ENCODE results near the gene ARHGAP26. TPM values are rescaled to one million over a fixed set of nuclear protein-coding genes. Genes with fewer than 3 reads are reported as not detected.

ARHGAP26 gene
- total RNA-seq, 1 donor from 2014 or later, result 35.4 TPM

- H3K4me1 ChIP-seq, result no peaks in the 10 kb centered on the region
- H3K36me3 ChIP-seq, result no peaks in the 10 kb centered on the region
- H3K27ac ChIP-seq, result no peak overlapping the region
- DNase-seq (no peak), ATAC-seq (no peak)
- no peak overlapping the region for H3K4me3 ChIP-seq
- no peaks in the 10 kb centered on the region for H3K27me3 ChIP-seq
- intact Hi-C loops (cut with DNase I), result no loop called here
- TF ChIP-seq CTCF (IDR thresholded peaks at IDR 0.05), result no peak
- no peaks in the 10 kb centered on the region for H3K9me3 ChIP-seq
These were observed 199.0 kb downstream of the ARHGAP26 start for GRCh38 chr5:142969186-142969585.

GRCh38 chr5:142969624-142970439 lies 199.7 kb downstream of the ARHGAP26 start:
- H3K9me3 ChIP-seq, result no peaks in the 10 kb centered on the region
- H3K4me3 ChIP-seq, result no peak overlapping the region
- no peak for ATAC-seq
- H3K27ac ChIP-seq, result peak overlapping the region; percentile 7
- DNase-seq, result no peak
- H3K36me3 ChIP-seq, result no peaks in the 10 kb centered on the region
- no peak for TF ChIP-seq CTCF (IDR thresholded peaks at IDR 0.05)
- no peaks in the 10 kb centered on the region for H3K27me3 ChIP-seq
- no peaks in the 10 kb centered on the region for H3K4me1 ChIP-seq
- intact Hi-C loops (cut with DNase I), result no loop called here

- no peak for TF ChIP-seq CTCF (IDR thresholded peaks at IDR 0.05)
- H3K36me3 ChIP-seq, result no peaks in the 10 kb centered on the region
- DNase-seq (no peak), ATAC-seq (no peak)
- no peaks in the 10 kb centered on the region for H3K27me3 ChIP-seq
- intact Hi-C loops (cut with DNase I), result no loop called here
- H3K4me1 ChIP-seq, result peaks cover 3% of the 10 kb centered on the region
- no peak overlapping the region for H3K27ac ChIP-seq
- no peak overlapping the region for H3K4me3 ChIP-seq
- H3K9me3 ChIP-seq, result no peaks in the 10 kb centered on the region
These were observed 200.4 kb downstream of the ARHGAP26 start for GRCh38 chr5:142970440-142971030.

GRCh38 chr5:142971303-142972013 lies 201.3 kb downstream of the ARHGAP26 start:
- peak overlapping the region; percentile 14 for H3K27ac ChIP-seq
- H3K27me3 ChIP-seq, result no peaks in the 10 kb centered on the region
- ATAC-seq (no peak), DNase-seq (no peak)
- intact Hi-C loops (cut with DNase I), result no loop called here
- H3K4me3 ChIP-seq, result no peak overlapping the region
- no peaks in the 10 kb centered on the region for H3K9me3 ChIP-seq
- no peaks in the 10 kb centered on the region for H3K36me3 ChIP-seq
- TF ChIP-seq CTCF (IDR thresholded peaks at IDR 0.05), result no peak
- H3K4me1 ChIP-seq, result peaks cover 3% of the 10 kb centered on the region

- Histone ChIP-seq H3K4me1 (peaks cover 3% of the 10 kb centered on the region), H3K27ac (peak overlapping the region; percentile 14), H3K27me3 (no peaks in the 10 kb centered on the region), H3K36me3 (no peaks in the 10 kb centered on the region), H3K4me3 (no peak overlapping the region), H3K9me3 (no peaks in the 10 kb centered on the region)
- DNase-seq (no peak), ATAC-seq (no peak)
- intact Hi-C loops (cut with DNase I), result no loop called here
- TF ChIP-seq CTCF (IDR thresholded peaks at IDR 0.05), result no peak
These were observed 201.9 kb downstream of the ARHGAP26 start for GRCh38 chr5:142972064-142972570.
